Astrocyte (in vitro differentiated cells and primary cell): ENCODE results near the gene ARSJ.

Source experiments
- CTCF ChIP-seq: IDR thresholded peaks from 2 replicates; pipeline ENCODE4 v1.5.1; 2011; ENCODE audit warnings: low read depth, mild to moderate bottlenecking, inconsistent platforms, low read length, moderate library complexity; ENCODE audit not compliant: insufficient read depth
- EZH2 ChIP-seq: IDR thresholded peaks from 2 replicates; pipeline ENCODE4 v1.6.1; 2012; ENCODE audit warnings: mild to moderate bottlenecking, low read length, inconsistent platforms; ENCODE audit not compliant: insufficient read depth

- TF ChIP-seq CTCF (no peak), EZH2 (no peak)
Measured at GRCh38 chr4:113953888-113954287, 25.6 kb downstream of the ARSJ start.
